ENCODE measurements around the gene TBC1D5.
"Not testable (repeated sequence)": the region's sequence is repeated elsewhere in the genome, so short reads cannot be mapped to it uniquely, and the experiment has no call there.

TBC1D5 gene

GRCh38 chr3:17639765-17640164 is 102.7 kb downstream of the TBC1D5 start:
- no peak for DNase-seq

GRCh38 chr3:17639257-17639656 is 103.2 kb downstream of the TBC1D5 start:
- DNase-seq: no peak

- no peak for DNase-seq
Measured at GRCh38 chr3:17638356-17638755, 104.1 kb downstream of the TBC1D5 start.

GRCh38 chr3:17635675-17636074 is 106.8 kb downstream of the TBC1D5 start:
- not testable (repeated sequence) for DNase-seq

GRCh38 chr3:17634964-17635363 is 107.5 kb downstream of the TBC1D5 start:
- no peak for DNase-seq

GRCh38 chr3:17634201-17634600 is 108.2 kb downstream of the TBC1D5 start:
- no peak for DNase-seq

- DNase-seq: peak; percentile 27
Measured at GRCh38 chr3:17632401-17633100, 109.9 kb downstream of the TBC1D5 start.

GRCh38 chr3:17631609-17632008 is 110.8 kb downstream of the TBC1D5 start:
- no peak for DNase-seq

GRCh38 chr3:17629400-17629799 is 113.0 kb downstream of the TBC1D5 start:
- DNase-seq: no peak

GRCh38 chr3:17626395-17626794 is 116.0 kb downstream of the TBC1D5 start:
- no peak for DNase-seq

- DNase-seq: no peak
Measured at GRCh38 chr3:17625133-17625532, 117.3 kb downstream of the TBC1D5 start.

- DNase-seq: no peak
Measured at GRCh38 chr3:17623464-17623863, 119.0 kb downstream of the TBC1D5 start.

GRCh38 chr3:17619968-17620367 is 122.5 kb downstream of the TBC1D5 start:
- DNase-seq: no peak

GRCh38 chr3:17613017-17613416 is 129.4 kb downstream of the TBC1D5 start:
- DNase-seq: not testable (repeated sequence)

- no peak for DNase-seq
Measured at GRCh38 chr3:17607905-17608304, 134.5 kb downstream of the TBC1D5 start.

GRCh38 chr3:17605934-17606333 is 136.5 kb downstream of the TBC1D5 start:
- DNase-seq: no peak

- no peak for DNase-seq
Measured at GRCh38 chr3:17605032-17605431, 137.4 kb downstream of the TBC1D5 start.

- DNase-seq: no peak
Measured at GRCh38 chr3:17602126-17602525, 140.3 kb downstream of the TBC1D5 start.

- DNase-seq: no peak
Measured at GRCh38 chr3:17592956-17593355, 149.5 kb downstream of the TBC1D5 start.

GRCh38 chr3:17590465-17590864 is 152.0 kb downstream of the TBC1D5 start:
- DNase-seq: no peak

- no peak for DNase-seq
Measured at GRCh38 chr3:17589888-17590287, 152.5 kb downstream of the TBC1D5 start.

GRCh38 chr3:17588422-17588821 is 154.0 kb downstream of the TBC1D5 start:
- DNase-seq: no peak

- no peak for DNase-seq
Measured at GRCh38 chr3:17585394-17586325, 156.8 kb downstream of the TBC1D5 start.

- no peak for DNase-seq
Measured at GRCh38 chr3:17584066-17584465, 158.4 kb downstream of the TBC1D5 start.
